Esophagus (tissue), 2 donors: ENCODE data around the gene OR6K6. TPM values are rescaled to one million over a fixed set of nuclear protein-coding genes. Genes with fewer than 3 reads are reported as not detected.

Source experiments
- H3K27ac ChIP-seq, 2 donors: one replicate each; pipeline ENCODE4 v1.5.1; 2013; ENCODE audit warnings: low read depth in 2 of 2, mild to moderate bottlenecking in 2 of 2, inconsistent platforms in 1 of 2, low read length in 1 of 2, moderate library complexity in 1 of 2
- H3K27me3 ChIP-seq, 2 donors: one replicate each; pipeline ENCODE4 v1.6.1; 2013; ENCODE audit warnings: low read length in 2 of 2, control low read depth in 1 of 2, mild to moderate bottlenecking in 1 of 2; ENCODE audit not compliant: insufficient read depth in 2 of 2, control insufficient read depth in 1 of 2
- H3K36me3 ChIP-seq, 2 donors: one replicate each; pipeline ENCODE4 v1.6.1; 2013; ENCODE audit warnings: low read length in 1 of 2; ENCODE audit not compliant: control insufficient read depth in 2 of 2, insufficient read depth in 2 of 2
- H3K4me1 ChIP-seq, 2 donors: one replicate each; pipeline ENCODE4 v1.6.1; 2013; ENCODE audit warnings: low read length in 1 of 2; ENCODE audit not compliant: control insufficient read depth in 2 of 2, insufficient read depth in 2 of 2
- H3K4me3 ChIP-seq, 2 donors: one replicate each; pipeline ENCODE4 v1.5.1; 2013; ENCODE audit warnings: low read length in 2 of 2, mild to moderate bottlenecking in 2 of 2, low read depth in 1 of 2, moderate library complexity in 1 of 2
- H3K9me3 ChIP-seq, 2 donors: one replicate each; pipeline ENCODE4 v1.6.1; 2013; ENCODE audit warnings: mild to moderate bottlenecking in 2 of 2, low read depth in 1 of 2, low read length in 1 of 2, moderate library complexity in 1 of 2; ENCODE audit not compliant: control insufficient read depth in 2 of 2, insufficient read depth in 1 of 2
- WGBS, 2 donors: extraction: QIAGEN DNeasy Blood & Tissue Kit; methylation state at CpG; one replicate each; pipeline ENCODE4 v1.1.7; 2013; 5-methylcytosine and 5-hydroxymethylcytosine counted together
- polyA plus RNA-seq, 2 donors: library from polyadenylated mRNA; stranded (reverse); fragments of 200-250 nt; gene quantifications; one replicate each; pipeline ENCODE4 v1.2.3, GENCODE V29; 2013
- donor health status: healthy with polysubstance abuse.
- donor health status: Bipolar disorder and iron deficiency.

OR6K6 gene
- polyA plus RNA-seq, 2 donors = not detected

DNA sequence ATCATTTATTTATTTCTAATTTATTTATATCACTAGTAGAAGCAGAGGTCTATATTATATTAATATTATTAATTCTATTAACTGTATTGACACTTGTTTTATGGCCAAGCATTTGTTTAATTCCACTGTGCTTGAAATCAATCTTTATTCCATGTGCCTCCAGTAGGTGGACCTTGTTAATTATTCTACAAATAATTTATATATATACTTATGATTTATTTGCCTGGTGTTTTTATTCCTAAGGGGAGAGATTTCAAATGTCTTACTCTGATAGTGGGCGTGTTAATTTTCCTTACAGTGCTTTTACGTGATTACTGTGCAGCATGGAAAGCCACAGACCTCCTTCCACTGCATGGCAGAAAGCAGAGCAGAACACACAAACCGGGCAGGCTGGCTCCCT lies 44.0 kb downstream of the OR6K6 start:
- H3K4me1 ChIP-seq = no peaks in the 10 kb centered on the region
- H3K36me3 ChIP-seq = no peaks in the 10 kb centered on the region
- H3K4me3 ChIP-seq = no peak overlapping the region
- no peaks in the 10 kb centered on the region for H3K9me3 ChIP-seq
- WGBS, 2 donors = 61 to 73% methylated on average over 3 of the region's 3 CpGs
- H3K27me3 ChIP-seq = no peaks in the 10 kb centered on the region
- H3K27ac ChIP-seq = no peak overlapping the region

DNA sequence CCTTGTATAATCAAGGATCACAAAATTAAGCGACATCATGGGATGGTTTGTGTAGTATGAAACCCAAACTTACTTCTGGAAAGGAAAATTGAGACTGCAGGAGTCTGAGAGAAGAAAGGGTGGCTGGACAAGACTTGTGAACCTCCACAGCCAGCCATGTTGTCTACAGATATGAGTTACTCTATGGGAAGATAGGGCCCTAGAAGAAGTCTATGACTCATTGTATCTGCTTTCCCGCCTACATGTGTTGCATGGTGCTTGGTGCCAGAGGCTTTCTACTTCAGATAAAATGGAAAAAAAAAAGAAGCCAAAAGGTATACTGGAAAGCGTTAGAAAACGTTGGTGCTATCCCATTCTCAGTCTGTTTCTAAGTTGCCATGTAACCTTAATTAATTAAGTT lies 45.2 kb downstream of the OR6K6 start:
- no peaks in the 10 kb centered on the region for H3K4me1 ChIP-seq
- no peak overlapping the region for H3K27ac ChIP-seq
- no peak overlapping the region for H3K4me3 ChIP-seq
- H3K27me3 ChIP-seq = no peaks in the 10 kb centered on the region
- H3K36me3 ChIP-seq = no peaks in the 10 kb centered on the region
- WGBS, 2 donors = 77 to 78% methylated on average over 4 of the region's 4 CpGs
- H3K9me3 ChIP-seq = no peaks in the 10 kb centered on the region

DNA sequence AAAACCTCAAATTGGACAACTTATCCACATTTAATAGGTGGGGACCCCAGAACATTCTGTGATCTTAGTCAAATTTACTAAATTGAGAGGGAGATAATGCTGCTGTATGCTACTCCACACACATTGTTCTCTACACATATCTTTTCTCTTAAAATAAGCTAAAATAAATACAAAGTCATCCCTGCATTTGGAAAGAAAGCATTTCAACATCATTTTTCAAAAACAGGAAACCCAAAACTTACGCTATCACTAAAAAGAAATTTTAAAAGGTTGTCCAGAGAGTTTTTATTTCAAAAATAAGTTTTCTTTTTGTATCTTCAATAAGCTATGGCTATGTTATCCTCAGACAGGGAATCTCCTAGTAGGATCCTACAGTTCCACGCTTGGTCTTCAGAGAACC lies 46.0 kb downstream of the OR6K6 start:
- H3K27ac ChIP-seq = no peak overlapping the region
- no peaks in the 10 kb centered on the region for H3K9me3 ChIP-seq
- H3K4me3 ChIP-seq = no peak overlapping the region
- WGBS, 2 donors = 83 to 90% methylated on average over 2 of the region's 2 CpGs
- no peaks in the 10 kb centered on the region for H3K27me3 ChIP-seq
- H3K4me1 ChIP-seq = no peaks in the 10 kb centered on the region
- H3K36me3 ChIP-seq = no peaks in the 10 kb centered on the region

DNA sequence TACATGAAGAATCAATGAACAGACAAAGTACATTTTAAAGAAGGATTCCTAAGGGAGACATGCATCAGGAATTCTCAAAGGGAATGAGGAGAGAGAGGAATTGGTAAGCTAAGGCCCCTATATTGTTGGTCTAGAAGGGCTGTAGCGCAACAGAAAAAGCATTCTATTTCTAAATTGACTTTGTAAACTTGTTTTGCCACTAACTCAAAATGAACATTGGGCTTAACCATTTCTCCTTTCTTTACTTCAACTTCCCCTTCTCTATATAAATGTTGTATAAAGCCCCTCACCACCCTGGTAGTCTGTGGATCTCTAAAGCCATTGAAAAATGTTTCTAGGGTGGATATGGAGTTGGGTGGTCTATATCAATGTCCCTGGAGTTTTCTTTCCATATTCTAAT lies 46.9 kb downstream of the OR6K6 start:
- no peak overlapping the region for H3K4me3 ChIP-seq
- no peak overlapping the region for H3K27ac ChIP-seq
- no peaks in the 10 kb centered on the region for H3K4me1 ChIP-seq
- no peaks in the 10 kb centered on the region for H3K27me3 ChIP-seq
- no peaks in the 10 kb centered on the region for H3K36me3 ChIP-seq
- H3K9me3 ChIP-seq = no peaks in the 10 kb centered on the region
- 82 to 91% methylated on average over 1 of the region's 1 CpG for WGBS, 2 donors

DNA sequence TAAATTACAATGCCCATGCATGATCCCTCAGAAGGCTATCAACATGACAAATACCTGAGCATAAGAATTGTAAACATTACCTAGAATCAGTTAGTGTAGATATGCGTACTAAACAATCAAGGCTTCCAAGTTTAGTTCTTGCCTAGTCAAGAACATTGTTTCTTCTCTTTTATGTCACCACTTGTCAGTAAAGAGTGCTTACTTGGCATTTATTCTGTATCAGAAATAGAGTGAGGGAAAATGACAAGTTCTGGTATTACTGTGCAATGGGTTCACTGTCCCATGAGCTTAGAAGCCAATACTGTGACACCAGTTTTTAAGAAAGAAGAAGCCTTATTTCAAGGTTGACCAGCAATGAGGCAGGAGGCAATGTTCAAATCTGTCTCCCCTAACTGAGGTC lies 49.2 kb downstream of the OR6K6 start:
- no peaks in the 10 kb centered on the region for H3K4me1 ChIP-seq
- no peak overlapping the region for H3K4me3 ChIP-seq
- H3K27ac ChIP-seq = no peak overlapping the region
- no peaks in the 10 kb centered on the region for H3K27me3 ChIP-seq
- H3K9me3 ChIP-seq = no peaks in the 10 kb centered on the region
- H3K36me3 ChIP-seq = no peaks in the 10 kb centered on the region
- 52 to 62% methylated on average over 1 of the region's 1 CpG for WGBS, 2 donors

Other genes with a start within 250 kb of the OR6K6 start
- gene OR6Y1, start 200.3 kb upstream of the OR6K6 start, polyA plus RNA-seq = not detected
- not detected for gene OR6P1, start 184.1 kb upstream of the OR6K6 start, polyA plus RNA-seq
- gene OR10X1, start 174.8 kb upstream of the OR6K6 start, polyA plus RNA-seq = not detected
- gene OR10Z1, start 149.5 kb upstream of the OR6K6 start, polyA plus RNA-seq = not detected
- under 1 TPM in 1 of 2 donors, not detected in 1; 0.04 TPM for gene SPTA1, start 68.0 kb upstream of the OR6K6 start, polyA plus RNA-seq
- gene OR6K2, start 54.1 kb upstream of the OR6K6 start, polyA plus RNA-seq = not detected
- gene OR6K3, start 34.0 kb upstream of the OR6K6 start, polyA plus RNA-seq = not detected
- gene OR6N1, start 17.5 kb downstream of the OR6K6 start, polyA plus RNA-seq = not detected
- gene OR6N2, start 26.5 kb downstream of the OR6K6 start, polyA plus RNA-seq = not detected
- gene MNDA, start 76.6 kb downstream of the OR6K6 start, polyA plus RNA-seq = under 1 TPM; 0.49 to 0.93 TPM
- under 1 TPM; 0.28 to 0.31 TPM for gene PYHIN1, start 176.8 kb downstream of the OR6K6 start, polyA plus RNA-seq